Measurements from ENCODE around the gene SRRM4. TPM values are rescaled to one million over a fixed set of nuclear protein-coding genes. Genes with fewer than 3 reads are reported as not detected.

Gene SRRM4
- total RNA-seq, 1 experiment from 2014 or later = under 0.01 TPM

DNA sequence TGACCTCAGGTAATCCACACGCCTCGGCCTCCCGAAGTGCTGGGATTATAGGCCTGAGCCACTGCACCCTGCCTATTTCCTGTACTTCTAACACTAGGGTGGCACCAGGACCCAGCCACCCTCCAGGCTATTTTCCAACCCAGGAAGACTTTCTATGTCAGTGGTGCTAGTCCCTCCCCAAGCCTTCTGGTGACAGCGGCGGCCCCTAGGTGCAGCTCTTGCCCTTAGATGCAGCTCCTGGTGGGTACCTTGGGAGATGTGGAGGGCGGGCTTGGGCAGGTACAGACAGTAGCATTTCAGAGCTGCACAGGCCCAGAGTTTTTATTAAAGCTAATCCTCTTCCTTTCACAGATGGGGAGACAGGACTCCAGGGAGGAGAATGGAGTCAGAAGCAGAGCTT is 62.8 kb downstream of the SRRM4 start:
- BruUV-seq (replicated peaks) = no TSS peak
- intact Hi-C loops (cut with micrococcal nuclease) = no loop called here
- no peaks in the 10 kb centered on the region for H3K4me1 ChIP-seq (ENCODE audit: insufficient read depth, low read length)
- no peak overlapping the region for H3K27ac ChIP-seq (ENCODE audit: low read length)
- no peaks in the 10 kb centered on the region for H3K9me2 ChIP-seq (replicated peaks; ENCODE audit: low read length)
- H3K79me2 ChIP-seq (ENCODE audit: low read length) = no peaks in the 10 kb centered on the region
- H2AFZ ChIP-seq (ENCODE audit: low read length) = no peak overlapping the region
- no peak overlapping the region for H3K9ac ChIP-seq (ENCODE audit: low read length)
- H3K36me3 ChIP-seq (ENCODE audit: low read depth, low read length) = no peaks in the 10 kb centered on the region
- ChIA-PET CTCF (no interaction called here), POLR2A (ENCODE audit: unreplicated experiment) (no interaction called here)
- ATAC-seq (no peak), DNase-seq (no peak)
- no peaks in the 10 kb centered on the region; the same call in 1 of the 2 replicates for H3K27me3 ChIP-seq (ENCODE audit: low read length)
- no peaks in the 10 kb centered on the region for H3K9me3 ChIP-seq (ENCODE audit: low read length)
- TF ChIP-seq, protein P1, sequence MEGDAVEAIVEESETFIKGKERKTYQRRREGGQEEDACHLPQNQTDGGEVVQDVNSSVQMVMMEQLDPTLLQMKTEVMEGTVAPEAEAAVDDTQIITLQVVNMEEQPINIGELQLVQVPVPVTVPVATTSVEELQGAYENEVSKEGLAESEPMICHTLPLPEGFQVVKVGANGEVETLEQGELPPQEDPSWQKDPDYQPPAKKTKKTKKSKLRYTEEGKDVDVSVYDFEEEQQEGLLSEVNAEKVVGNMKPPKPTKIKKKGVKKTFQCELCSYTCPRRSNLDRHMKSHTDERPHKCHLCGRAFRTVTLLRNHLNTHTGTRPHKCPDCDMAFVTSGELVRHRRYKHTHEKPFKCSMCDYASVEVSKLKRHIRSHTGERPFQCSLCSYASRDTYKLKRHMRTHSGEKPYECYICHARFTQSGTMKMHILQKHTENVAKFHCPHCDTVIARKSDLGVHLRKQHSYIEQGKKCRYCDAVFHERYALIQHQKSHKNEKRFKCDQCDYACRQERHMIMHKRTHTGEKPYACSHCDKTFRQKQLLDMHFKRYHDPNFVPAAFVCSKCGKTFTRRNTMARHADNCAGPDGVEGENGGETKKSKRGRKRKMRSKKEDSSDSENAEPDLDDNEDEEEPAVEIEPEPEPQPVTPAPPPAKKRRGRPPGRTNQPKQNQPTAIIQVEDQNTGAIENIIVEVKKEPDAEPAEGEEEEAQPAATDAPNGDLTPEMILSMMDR (conservative IDR thresholded peaks at IDR 0.05; ENCODE audit: low read depth, low read length) = no peak
- TF ChIP-seq EZH2 (IDR thresholded peaks at IDR 0.05; ENCODE audit: low read length, unreplicated experiment) = no peak
- no peak for TF ChIP-seq EZH2phosphoT487 (IDR thresholded peaks at IDR 0.05; ENCODE audit: borderline replicate concordance, low read length)
- no peak overlapping the region for H3K4me2 ChIP-seq (ENCODE audit: low read length)
- H3K4me3 ChIP-seq (ENCODE audit: low read length) = no peak overlapping the region
- no peaks in the 10 kb centered on the region for H3F3A ChIP-seq (ENCODE audit: low read length, unreplicated experiment)
- H4K20me1 ChIP-seq (ENCODE audit: low read length) = no peaks in the 10 kb centered on the region

DNA sequence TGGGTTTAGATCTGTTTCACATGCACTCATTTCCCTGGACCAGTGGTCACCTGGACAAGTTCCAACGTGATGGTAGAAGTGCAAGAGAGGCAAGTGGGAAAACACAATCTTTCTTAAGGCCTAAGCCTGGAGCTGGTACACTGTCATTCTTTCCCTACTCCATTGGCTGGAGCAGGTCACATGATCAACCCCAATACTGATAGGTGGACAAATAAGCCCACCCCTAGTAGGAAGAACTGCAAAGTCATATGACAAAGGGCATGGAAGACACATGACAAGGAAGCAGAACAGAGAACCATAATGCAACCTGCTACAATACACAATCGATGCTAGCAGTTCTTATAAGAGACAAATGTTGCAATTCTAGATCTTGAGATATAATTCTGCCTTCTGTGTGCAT is 66.3 kb downstream of the SRRM4 start:
- intact Hi-C loops (cut with micrococcal nuclease) = no loop called here
- H3K79me2 ChIP-seq (ENCODE audit: low read length) = no peaks in the 10 kb centered on the region
- no peaks in the 10 kb centered on the region for H3K36me3 ChIP-seq (ENCODE audit: low read depth, low read length)
- ChIA-PET CTCF (no interaction called here), POLR2A (ENCODE audit: unreplicated experiment) (no interaction called here)
- DNase-seq = no peak
- H3K9me3 ChIP-seq (ENCODE audit: low read length) = no peaks in the 10 kb centered on the region
- no peak overlapping the region for H2AFZ ChIP-seq (ENCODE audit: low read length)
- no TSS peak for BruUV-seq (replicated peaks)
- no peak overlapping the region for H3K4me3 ChIP-seq (ENCODE audit: low read length)
- no peak for ATAC-seq
- H3K9ac ChIP-seq (ENCODE audit: low read length) = no peak overlapping the region
- TF ChIP-seq EZH2 (IDR thresholded peaks at IDR 0.05; ENCODE audit: low read length, unreplicated experiment) (no peak), EZH2phosphoT487 (IDR thresholded peaks at IDR 0.05; ENCODE audit: borderline replicate concordance, low read length) (no peak)
- no peaks in the 10 kb centered on the region for H3K9me2 ChIP-seq (replicated peaks; ENCODE audit: low read length)
- no peaks in the 10 kb centered on the region for H4K20me1 ChIP-seq (ENCODE audit: low read length)
- H3F3A ChIP-seq (ENCODE audit: low read length, unreplicated experiment) = no peaks in the 10 kb centered on the region
- no peak overlapping the region for H3K4me2 ChIP-seq (ENCODE audit: low read length)
- H3K27me3 ChIP-seq (ENCODE audit: low read length) = no peaks in the 10 kb centered on the region
- no peaks in the 10 kb centered on the region for H3K4me1 ChIP-seq (ENCODE audit: insufficient read depth, low read length)
- H3K27ac ChIP-seq (ENCODE audit: low read length) = no peak overlapping the region

DNA sequence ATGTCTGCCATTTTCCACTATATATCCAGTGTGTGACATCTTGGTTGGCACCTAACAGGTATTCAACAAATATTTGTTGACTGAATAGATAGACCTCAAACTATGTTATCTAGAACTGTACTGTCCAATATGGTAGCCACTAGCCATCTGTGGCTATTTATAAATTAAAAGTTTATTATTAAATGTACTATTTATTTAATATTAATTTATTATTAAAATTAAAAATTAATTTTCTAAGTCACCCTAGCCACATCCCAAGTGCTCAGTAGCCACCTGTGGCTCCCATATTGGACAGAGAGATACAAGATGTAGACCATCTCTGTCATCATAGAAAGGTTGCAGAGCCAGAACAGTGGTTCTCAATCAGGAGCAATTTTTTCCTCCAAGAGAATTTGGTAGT is 69.3 kb downstream of the SRRM4 start:
- no TSS peak for BruUV-seq (replicated peaks)
- Histone ChIP-seq H3K9me2 (replicated peaks; ENCODE audit: low read length) (no peaks in the 10 kb centered on the region), H3K9me3 (ENCODE audit: low read length) (no peaks in the 10 kb centered on the region), H3F3A (ENCODE audit: low read length, unreplicated experiment) (no peaks in the 10 kb centered on the region), H3K36me3 (ENCODE audit: low read depth, low read length) (no peaks in the 10 kb centered on the region), H3K27me3 (ENCODE audit: low read length) (no peaks in the 10 kb centered on the region; the same call in 1 of the 2 replicates), H4K20me1 (ENCODE audit: low read length) (no peaks in the 10 kb centered on the region), H3K79me2 (ENCODE audit: low read length) (no peaks in the 10 kb centered on the region), H3K4me3 (ENCODE audit: low read length) (no peak overlapping the region), H2AFZ (ENCODE audit: low read length) (no peak overlapping the region), H3K27ac (ENCODE audit: low read length) (no peak overlapping the region), H3K9ac (ENCODE audit: low read length) (no peak overlapping the region), H3K4me1 (ENCODE audit: insufficient read depth, low read length) (no peaks in the 10 kb centered on the region), H3K4me2 (ENCODE audit: low read length) (no peak overlapping the region)
- ATAC-seq (no peak), DNase-seq (no peak)
- POLR2A ChIA-PET (ENCODE audit: unreplicated experiment) = no interaction called here
- intact Hi-C loops (cut with micrococcal nuclease) = no loop called here
- CTCF ChIA-PET = no interaction called here
- no peak for TF ChIP-seq EZH2 (IDR thresholded peaks at IDR 0.05; ENCODE audit: low read length, unreplicated experiment)

DNA sequence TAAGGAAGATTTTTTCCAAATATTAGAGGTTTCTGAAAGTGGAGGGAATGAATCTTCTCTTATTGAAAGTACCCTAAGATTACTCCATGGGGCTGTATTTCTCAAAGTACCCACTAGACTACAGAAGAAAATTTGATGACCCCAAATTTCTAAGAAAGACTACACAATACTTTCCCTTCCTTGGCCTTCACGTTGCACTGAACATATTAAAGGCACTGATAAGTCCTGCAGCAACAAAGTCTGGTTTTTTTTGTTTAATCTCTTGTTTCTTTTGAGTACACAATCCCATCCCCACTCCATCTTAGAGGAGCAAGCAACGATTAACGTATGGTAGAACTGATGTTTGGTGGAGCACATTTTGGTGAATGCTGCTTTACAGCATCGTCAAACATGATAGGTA is 70.1 kb downstream of the SRRM4 start:
- BruUV-seq (replicated peaks) = no TSS peak
- no peaks in the 10 kb centered on the region for H3K79me2 ChIP-seq (ENCODE audit: low read length)
- no peaks in the 10 kb centered on the region for H3K9me2 ChIP-seq (replicated peaks; ENCODE audit: low read length)
- no peak overlapping the region for H2AFZ ChIP-seq (ENCODE audit: low read length)
- ChIA-PET CTCF (no interaction called here), POLR2A (ENCODE audit: unreplicated experiment) (no interaction called here)
- no peaks in the 10 kb centered on the region for H3K36me3 ChIP-seq (ENCODE audit: low read depth, low read length)
- no peaks in the 10 kb centered on the region for H3F3A ChIP-seq (ENCODE audit: low read length, unreplicated experiment)
- H3K9me3 ChIP-seq (ENCODE audit: low read length) = no peaks in the 10 kb centered on the region
- DNase-seq = no peak
- no peak overlapping the region for H3K9ac ChIP-seq (ENCODE audit: low read length)
- ATAC-seq = no peak
- H3K4me1 ChIP-seq (ENCODE audit: insufficient read depth, low read length) = no peaks in the 10 kb centered on the region
- no peaks in the 10 kb centered on the region for H4K20me1 ChIP-seq (ENCODE audit: low read length)
- H3K27ac ChIP-seq (ENCODE audit: low read length) = no peak overlapping the region
- H3K4me3 ChIP-seq (ENCODE audit: low read length) = no peak overlapping the region
- TF ChIP-seq EZH2phosphoT487 (IDR thresholded peaks at IDR 0.05; ENCODE audit: borderline replicate concordance, low read length) = no peak
- no peak for TF ChIP-seq EZH2 (IDR thresholded peaks at IDR 0.05; ENCODE audit: low read length, unreplicated experiment)
- TF ChIP-seq, protein P1 (conservative IDR thresholded peaks at IDR 0.05; ENCODE audit: low read depth, low read length) = no peak
- intact Hi-C loops (cut with micrococcal nuclease) = no loop called here
- no peak overlapping the region for H3K4me2 ChIP-seq (ENCODE audit: low read length)
- no peaks in the 10 kb centered on the region; the same call in 1 of the 2 replicates for H3K27me3 ChIP-seq (ENCODE audit: low read length)
